Hepatocyte (in vitro differentiated cells): ENCODE results near the gene TBC1D12. TPM values are rescaled to one million over a fixed set of nuclear protein-coding genes. Genes with fewer than 3 reads are reported as not detected.

ENCODE experiments used
- DNase-seq: peaks from one replicate; pipeline ENCODE4 v3.0.0-alpha.2; 2016; ENCODE audit warnings: low spot score
- H2AFZ ChIP-seq: fragments of 200-600 bp; sonication (generic); 2 replicates; pipeline ENCODE4 v1.6.0; 2016; ENCODE audit warnings: antibody characterized with exemption, mild to moderate bottlenecking
- H3K27ac ChIP-seq: fragments of 200-600 bp; sonication (generic); 2 replicates; pipeline ENCODE4 v1.5.1; 2016; ENCODE audit warnings: mild to moderate bottlenecking
- H3K27me3 ChIP-seq: fragments of 200-600 bp; sonication (generic); 2 replicates; pipeline ENCODE4 v1.6.1; 2016
- H3K36me3 ChIP-seq: fragments of 200-600 bp; sonication (generic); replicated peaks from 2 replicates; pipeline ENCODE4 v1.5.1; 2016; ENCODE audit warnings: low read depth; ENCODE audit not compliant: insufficient read depth
- H3K4me1 ChIP-seq: fragments of 200-600 bp; sonication (generic); 2 replicates; pipeline ENCODE4 v1.5.1; 2016; ENCODE audit warnings: mild to moderate bottlenecking, moderate library complexity; ENCODE audit not compliant: insufficient read depth
- H3K4me2 ChIP-seq: fragments of 200-600 bp; sonication (generic); 2 replicates; pipeline ENCODE4 v1.6.0; 2016
- H3K4me3 ChIP-seq: fragments of 200-600 bp; sonication (generic); 2 replicates; pipeline ENCODE4 v1.5.1; 2016; ENCODE audit warnings: mild to moderate bottlenecking
- H3K79me2 ChIP-seq: fragments of 200-600 bp; sonication (generic); 2 replicates; pipeline ENCODE4 v1.6.0; 2017; ENCODE audit warnings: mild to moderate bottlenecking
- H3K9me2 ChIP-seq: fragments of 200-600 bp; sonication (generic); replicated peaks from 2 replicates; pipeline ENCODE4 v1.6.0; 2017; ENCODE audit warnings: mild to moderate bottlenecking; ENCODE audit not compliant: insufficient read depth
- H3K9me3 ChIP-seq: fragments of 200-600 bp; sonication (generic); 2 replicates; pipeline ENCODE4 v1.5.1; 2016; ENCODE audit warnings: low read depth, mild to moderate bottlenecking
- H4K20me1 ChIP-seq: fragments of 200-600 bp; sonication (generic); 2 replicates; pipeline ENCODE4 v1.6.0; 2016; ENCODE audit warnings: mild to moderate bottlenecking; ENCODE audit not compliant: insufficient read depth, poor library complexity, severe bottlenecking
- CTCF ChIP-seq: fragments of 200-600 bp; sonication (generic); IDR thresholded peaks from 2 replicates; pipeline ENCODE4 v1.5.1; 2016; ENCODE audit warnings: antibody characterized with exemption, mild to moderate bottlenecking; ENCODE audit not compliant: poor library complexity
- EZH2 ChIP-seq: fragments of 200-600 bp; sonication (generic); IDR thresholded peaks from 2 replicates; pipeline ENCODE4 v1.6.1; 2016; ENCODE audit warnings: antibody characterized with exemption, mild to moderate bottlenecking, borderline replicate concordance
- EZH2phosphoT487 ChIP-seq: fragments of 200-600 bp; sonication (generic); IDR thresholded peaks from one replicate; pipeline ENCODE4 v1.6.1; 2018; ENCODE audit warnings: antibody characterized with exemption, mild to moderate bottlenecking, low read depth, moderate library complexity; ENCODE audit not compliant: unreplicated experiment, severe bottlenecking
- WGBS: methylation state at CpG from one replicate; pipeline ENCODE4 v1.1.6; 2016; ENCODE audit warnings: low lambda C conversion rate; ENCODE audit errors: missing lambda C conversion rate; 5-methylcytosine and 5-hydroxymethylcytosine counted together
- polyA plus RNA-seq: library from polyadenylated mRNA; unstranded; fragments of >200 nt; fragmentation: Nextera tagmentation; extraction: Ambion mirVana; gene quantifications from 2 replicates; pipeline ENCODE4 v1.2.1, GENCODE V29; 2016
- total RNA-seq: library from RNA; depleted of rRNA; stranded (reverse); fragments of >200 nt; gene quantifications from 2 replicates; pipeline ENCODE4 v1.2.3, GENCODE V29; 2014

TBC1D12 gene
- total and polyA plus RNA-seq, 2 experiments from 2014 or later, result 9.2 to 15.6 TPM

- Histone ChIP-seq H3K9me2 (no peaks in the 10 kb centered on the region), H3K27me3 (no peaks in the 10 kb centered on the region), H3K9me3 (no peaks in the 10 kb centered on the region), H3K4me3 (no peak overlapping the region), H4K20me1 (no peaks in the 10 kb centered on the region), H3K4me1 (peaks cover 11% of the 10 kb centered on the region), H3K36me3 (no peaks in the 10 kb centered on the region), H3K4me2 (no peak overlapping the region), H2AFZ (no peak overlapping the region), H3K27ac (no peak overlapping the region), H3K79me2 (peaks cover 24% of the 10 kb centered on the region)
- 98% methylated on average over 3 of the region's 3 CpGs for WGBS
- no peak for TF ChIP-seq EZH2phosphoT487
- no peak for TF ChIP-seq CTCF
- TF ChIP-seq EZH2, result no peak
- no peak for DNase-seq
These were observed 45.1 kb upstream of the TBC1D12 start for GRCh38 chr10:94357193-94357592.

GRCh38 chr10:94358480-94358879 is 43.9 kb upstream of the TBC1D12 start:
- Histone ChIP-seq H3K4me3 (no peak overlapping the region), H3K9me3 (no peaks in the 10 kb centered on the region), H3K4me2 (no peak overlapping the region), H3K79me2 (peaks cover 24% of the 10 kb centered on the region), H3K27ac (no peak overlapping the region), H4K20me1 (no peaks in the 10 kb centered on the region), H3K27me3 (no peaks in the 10 kb centered on the region), H3K36me3 (no peaks in the 10 kb centered on the region), H3K4me1 (peaks cover 11% of the 10 kb centered on the region), H3K9me2 (no peaks in the 10 kb centered on the region), H2AFZ (no peak overlapping the region)
- DNase-seq, result no peak
- WGBS, result 40% methylated on average over 2 of the region's 2 CpGs
- no peak for TF ChIP-seq EZH2phosphoT487

GRCh38 chr10:94361171-94361794 is 41.1 kb upstream of the TBC1D12 start:
- H3K9me2 ChIP-seq, result no peaks in the 10 kb centered on the region
- WGBS, result 93% methylated on average over 4 of the region's 4 CpGs
- H2AFZ ChIP-seq, result no peak overlapping the region
- TF ChIP-seq CTCF (no peak), EZH2 (no peak)
- H3K4me3 ChIP-seq, result peak overlapping the region; percentile 53
- DNase-seq, result no peak
- peaks cover 24% of the 10 kb centered on the region for H3K79me2 ChIP-seq
- peak overlapping the region; percentile 86 for H3K27ac ChIP-seq
- H4K20me1 ChIP-seq, result no peaks in the 10 kb centered on the region
- H3K36me3 ChIP-seq, result no peaks in the 10 kb centered on the region
- no peaks in the 10 kb centered on the region for H3K9me3 ChIP-seq
- peaks cover 11% of the 10 kb centered on the region for H3K4me1 ChIP-seq
- no peaks in the 10 kb centered on the region for H3K27me3 ChIP-seq
- H3K4me2 ChIP-seq, result peak overlapping the region; percentile 80

DNA sequence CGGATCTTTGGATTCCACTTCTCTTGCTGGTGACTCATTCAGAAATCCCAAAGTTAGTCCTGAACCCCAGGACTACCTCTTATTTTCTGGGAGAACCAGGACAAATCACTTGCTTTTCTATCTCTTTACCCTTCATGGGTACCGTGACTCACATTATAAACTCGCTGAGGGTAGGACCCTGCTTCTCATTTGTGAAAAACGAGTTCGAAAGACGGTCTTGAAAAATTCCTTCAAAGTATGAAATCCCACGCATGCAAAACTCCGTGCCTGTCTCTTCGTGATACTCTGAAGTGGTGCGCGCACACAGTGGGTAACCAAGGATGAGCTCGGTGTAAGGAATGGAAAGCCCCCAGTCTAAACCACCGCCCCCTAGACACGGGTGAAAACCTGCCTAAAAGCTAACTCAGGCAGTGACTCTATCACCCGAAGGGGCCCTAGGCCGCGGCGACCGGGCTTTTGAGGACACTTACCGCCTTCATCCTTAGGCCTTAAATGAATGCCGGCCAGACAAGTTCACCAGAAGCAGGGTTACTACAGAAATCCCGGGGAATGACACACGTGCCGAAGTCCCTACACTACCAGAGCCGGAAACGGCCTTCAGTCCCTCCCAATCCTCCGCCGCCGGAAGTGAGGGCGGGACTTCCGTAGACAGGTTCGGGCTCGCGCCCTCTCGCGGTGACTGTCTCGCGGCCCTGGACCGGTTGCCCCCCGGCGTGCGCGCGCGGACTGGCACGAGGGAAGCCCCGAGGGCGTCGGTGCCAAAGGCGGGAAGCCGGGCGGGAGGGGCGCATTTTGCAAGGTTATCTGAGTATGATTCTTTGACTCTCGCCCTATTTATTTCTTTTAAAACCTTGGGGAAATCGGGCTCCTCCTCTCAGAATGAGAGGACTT is 39.7 kb upstream of the TBC1D12 start, which contains the start of gene NOC3L:
NOC3L (minus strand) TSS at position 580 of the 891 bp plus-strand sequence; CDS start at position 479, 101 bp downstream.
- peak within 1 kb of the TSS; percentile 53 for H3K4me3 ChIP-seq
- H3K4me1 ChIP-seq, result peaks cover 11% of the 10 kb centered on the region
- H3K9me2 ChIP-seq, result no peaks in the 10 kb centered on the region
- H3K9me3 ChIP-seq, result no peaks in the 10 kb centered on the region
- peak; percentile 99 for DNase-seq
- TF ChIP-seq CTCF (peak; percentile 99), EZH2 (no peak)
- H3K27me3 ChIP-seq, result no peaks in the 10 kb centered on the region
- H3K79me2 ChIP-seq, result peaks cover 24% of the 10 kb centered on the region
- no peaks in the 10 kb centered on the region for H3K36me3 ChIP-seq
- peak within 1 kb of the TSS; percentile 88 for H2AFZ ChIP-seq
- H3K4me2 ChIP-seq, result peak within 1 kb of the TSS; percentile 80
- 2% methylated on average over 54 of the region's 55 CpGs for WGBS
- H3K27ac ChIP-seq, result peak within 1 kb of the TSS; percentile 86
- no peaks in the 10 kb centered on the region for H4K20me1 ChIP-seq
